Measurements from ENCODE around the gene CCNH. TPM values are rescaled to one million over a fixed set of nuclear protein-coding genes. Genes with fewer than 3 reads are reported as not detected.

The CCNH gene
- total RNA-seq, 1 experiment from 2014 or later: 39.6 TPM

DNA sequence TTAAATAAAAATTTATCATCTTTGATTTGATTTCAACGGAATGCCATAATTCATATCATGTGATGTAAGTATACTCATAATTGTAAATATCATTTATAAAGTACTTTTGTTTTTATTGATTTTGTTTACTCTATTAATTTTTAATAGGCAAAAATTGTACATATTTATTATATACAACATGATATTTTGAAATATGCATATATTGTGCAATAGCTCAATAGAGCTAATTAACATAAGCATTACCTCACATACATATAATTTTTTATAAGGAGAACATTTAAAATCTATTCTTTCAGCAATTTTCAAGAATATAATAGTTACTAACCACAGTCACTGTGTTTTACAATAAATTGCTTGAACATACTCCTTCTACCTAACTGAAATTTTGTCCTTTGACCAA lies 25.0 kb upstream of the CCNH start:
- no TSS peak for BruUV-seq (replicated peaks)
- Histone ChIP-seq H3K27me3 (replicated peaks; ENCODE audit: control insufficient read depth, insufficient read depth, low read length) (no peaks in the 10 kb centered on the region), H3K36me3 (ENCODE audit: control insufficient read depth, insufficient read depth, low read length) (no peaks in the 10 kb centered on the region), H3K4me3 (ENCODE audit: low read depth, low read length) (no peak overlapping the region), H3K4me1 (no peaks in the 10 kb centered on the region), H3K9me3 (no peaks in the 10 kb centered on the region)
- Mint-ChIP-seq H3K27ac (ENCODE audit: unreplicated experiment) (no peak overlapping the region), H3K27me3 (ENCODE audit: insufficient read depth, unreplicated experiment) (peaks cover 3% of the 10 kb centered on the region), H3K9me3 (ENCODE audit: unreplicated experiment) (no peaks in the 10 kb centered on the region), H3K36me3 (ENCODE audit: insufficient read depth, unreplicated experiment) (no peaks in the 10 kb centered on the region), H3K4me1 (ENCODE audit: low read depth, unreplicated experiment) (no peaks in the 10 kb centered on the region), H3K4me3 (ENCODE audit: unreplicated experiment) (no peak overlapping the region)
- ChIA-PET POLR2A (no interaction called here), CTCF (no interaction called here)
- DNase-seq: no peak
- intact Hi-C loops (cut with micrococcal nuclease; ENCODE audit: unreplicated experiment): no loop called here
- TF ChIP-seq, protein P1, sequence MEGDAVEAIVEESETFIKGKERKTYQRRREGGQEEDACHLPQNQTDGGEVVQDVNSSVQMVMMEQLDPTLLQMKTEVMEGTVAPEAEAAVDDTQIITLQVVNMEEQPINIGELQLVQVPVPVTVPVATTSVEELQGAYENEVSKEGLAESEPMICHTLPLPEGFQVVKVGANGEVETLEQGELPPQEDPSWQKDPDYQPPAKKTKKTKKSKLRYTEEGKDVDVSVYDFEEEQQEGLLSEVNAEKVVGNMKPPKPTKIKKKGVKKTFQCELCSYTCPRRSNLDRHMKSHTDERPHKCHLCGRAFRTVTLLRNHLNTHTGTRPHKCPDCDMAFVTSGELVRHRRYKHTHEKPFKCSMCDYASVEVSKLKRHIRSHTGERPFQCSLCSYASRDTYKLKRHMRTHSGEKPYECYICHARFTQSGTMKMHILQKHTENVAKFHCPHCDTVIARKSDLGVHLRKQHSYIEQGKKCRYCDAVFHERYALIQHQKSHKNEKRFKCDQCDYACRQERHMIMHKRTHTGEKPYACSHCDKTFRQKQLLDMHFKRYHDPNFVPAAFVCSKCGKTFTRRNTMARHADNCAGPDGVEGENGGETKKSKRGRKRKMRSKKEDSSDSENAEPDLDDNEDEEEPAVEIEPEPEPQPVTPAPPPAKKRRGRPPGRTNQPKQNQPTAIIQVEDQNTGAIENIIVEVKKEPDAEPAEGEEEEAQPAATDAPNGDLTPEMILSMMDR (IDR thresholded peaks at IDR 0.05; ENCODE audit: insufficient read depth in 1 of 2, low read depth in 1 of 2, low read length in 1 of 2, severe bottlenecking in 1 of 2, unreplicated experiment in 1 of 2): no peak

GRCh38 chr5:87435144-87435694 lies 22.5 kb upstream of the CCNH start:
- Histone ChIP-seq H3K9me3 (no peaks in the 10 kb centered on the region), H3K36me3 (ENCODE audit: control insufficient read depth, insufficient read depth, low read length) (no peaks in the 10 kb centered on the region), H3K4me1 (no peaks in the 10 kb centered on the region), H3K4me3 (ENCODE audit: low read depth, low read length) (no peak overlapping the region), H3K27me3 (replicated peaks; ENCODE audit: control insufficient read depth, insufficient read depth, low read length) (no peaks in the 10 kb centered on the region)
- TF ChIP-seq, protein P1 (IDR thresholded peaks at IDR 0.05; ENCODE audit: insufficient read depth in 1 of 2, low read depth in 1 of 2, low read length in 1 of 2, severe bottlenecking in 1 of 2, unreplicated experiment in 1 of 2): no peak
- H3K4me1 Mint-ChIP-seq (ENCODE audit: low read depth, unreplicated experiment): no peaks in the 10 kb centered on the region
- no peak for DNase-seq
- no peak overlapping the region for H3K4me3 Mint-ChIP-seq (ENCODE audit: unreplicated experiment)
- ChIA-PET CTCF (no interaction called here), POLR2A (no interaction called here)
- no peaks in the 10 kb centered on the region for H3K36me3 Mint-ChIP-seq (ENCODE audit: insufficient read depth, unreplicated experiment)
- H3K27me3 Mint-ChIP-seq (ENCODE audit: insufficient read depth, unreplicated experiment): no peaks in the 10 kb centered on the region
- intact Hi-C loops (cut with micrococcal nuclease; ENCODE audit: unreplicated experiment): no loop called here
- H3K27ac Mint-ChIP-seq (ENCODE audit: unreplicated experiment): no peak overlapping the region
- no TSS peak for BruUV-seq (replicated peaks)
- H3K9me3 Mint-ChIP-seq (ENCODE audit: unreplicated experiment): no peaks in the 10 kb centered on the region

DNA sequence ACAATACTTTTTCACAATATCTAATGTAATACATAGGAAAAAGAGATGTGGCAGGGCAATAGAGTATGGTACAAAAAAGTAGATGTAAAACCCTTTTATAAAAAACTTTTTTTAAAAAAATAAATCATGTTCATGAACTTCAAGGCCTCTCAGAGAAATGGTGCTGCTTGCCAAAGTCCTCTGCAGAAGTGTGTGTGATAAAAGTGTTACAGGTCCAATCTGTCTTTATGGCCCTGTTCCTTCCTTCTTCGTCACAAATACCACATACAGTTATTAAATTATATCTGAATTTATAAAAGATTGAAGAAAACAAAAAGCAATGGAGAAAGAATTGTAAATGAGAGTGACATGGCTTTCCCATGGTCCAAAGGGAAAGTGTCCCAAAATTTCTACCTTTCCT lies 21.7 kb upstream of the CCNH start:
- no peaks in the 10 kb centered on the region for H3K4me1 ChIP-seq
- H3K27me3 ChIP-seq (replicated peaks; ENCODE audit: control insufficient read depth, insufficient read depth, low read length): no peaks in the 10 kb centered on the region
- BruUV-seq (replicated peaks): no TSS peak
- TF ChIP-seq, protein P1 (IDR thresholded peaks at IDR 0.05; ENCODE audit: insufficient read depth in 1 of 2, low read depth in 1 of 2, low read length in 1 of 2, severe bottlenecking in 1 of 2, unreplicated experiment in 1 of 2): no peak
- H3K36me3 ChIP-seq (ENCODE audit: control insufficient read depth, insufficient read depth, low read length): no peaks in the 10 kb centered on the region
- no peaks in the 10 kb centered on the region for H3K4me1 Mint-ChIP-seq (ENCODE audit: low read depth, unreplicated experiment)
- no peaks in the 10 kb centered on the region for H3K27me3 Mint-ChIP-seq (ENCODE audit: insufficient read depth, unreplicated experiment)
- H3K9me3 ChIP-seq: no peaks in the 10 kb centered on the region
- no peak for DNase-seq
- H3K4me3 Mint-ChIP-seq (ENCODE audit: unreplicated experiment): no peak overlapping the region
- H3K4me3 ChIP-seq (ENCODE audit: low read depth, low read length): no peak overlapping the region
- intact Hi-C loops (cut with micrococcal nuclease; ENCODE audit: unreplicated experiment): no loop called here
- ChIA-PET POLR2A (no interaction called here), CTCF (no interaction called here)
- no peak overlapping the region for H3K27ac Mint-ChIP-seq (ENCODE audit: unreplicated experiment)
- no peaks in the 10 kb centered on the region for H3K36me3 Mint-ChIP-seq (ENCODE audit: insufficient read depth, unreplicated experiment)
- H3K9me3 Mint-ChIP-seq (ENCODE audit: unreplicated experiment): no peaks in the 10 kb centered on the region
